Lower lobe of right lung (tissue), 2 donors: Measurements from ENCODE around the gene SLK. TPM values are rescaled to one million over a fixed set of nuclear protein-coding genes. Genes with fewer than 3 reads are reported as not detected.

Experiments
- ATAC-seq, 2 donors: fragments of 200-7000 bp; cut with Tn5 transposase; one replicate each; pipeline ENCODE4 v1.9.1; 2020 to 2022; ENCODE audit warnings: mild to moderate bottlenecking in 2 of 2, moderate library complexity in 2 of 2
- DNase-seq: peaks from one replicate; pipeline ENCODE4 v3.0.0-alpha.2; 2020
- H3K27ac ChIP-seq: fragments of 200-600 bp; one replicate; pipeline ENCODE4 v1.8.0; 2022
- H3K27me3 ChIP-seq: fragments of 200-600 bp; one replicate; pipeline ENCODE4 v1.8.0; 2022; ENCODE audit warnings: low read depth
- H3K36me3 ChIP-seq: fragments of 200-600 bp; one replicate; pipeline ENCODE4 v1.8.0; 2022; ENCODE audit warnings: mild to moderate bottlenecking
- H3K4me1 ChIP-seq: fragments of 200-600 bp; one replicate; pipeline ENCODE4 v1.8.0; 2022
- H3K4me3 ChIP-seq: fragments of 200-600 bp; one replicate; pipeline ENCODE4 v1.8.0; 2022; ENCODE audit warnings: mild to moderate bottlenecking
- H3K9me3 ChIP-seq: fragments of 200-600 bp; one replicate; pipeline ENCODE4 v1.8.0; 2022
- CTCF ChIP-seq: fragments of 200-600 bp; IDR thresholded peaks from one replicate; pipeline ENCODE4 v1.8.0; 2022; ENCODE audit warnings: antibody characterized with exemption, mild to moderate bottlenecking
- intact Hi-C: fragments of 100-400 bp; cut with DNase I; formaldehyde crosslinking; loops from one replicate; pipeline ENCODE4 v1.11.0; 2022
- total RNA-seq: library from RNA; stranded (reverse); fragmentation: NEBNext Ultra II Directional; extraction: Animal tissue kit (Norgen Biotek cat#: 25700); gene quantifications from one replicate; pipeline ENCODE4 v1.2.1, GENCODE V29; 2021
- donor health status: DM: no; HTN: yes; CAD: no; lungs with severe emphysema.

SLK gene
- total RNA-seq, 1 donor from 2014 or later = 45.5 TPM

GRCh38 chr10:103990121-103990520 is 23.2 kb downstream of the SLK start:
- no peak for DNase-seq
- no peak for TF ChIP-seq CTCF

GRCh38 chr10:103990531-103990930 is 23.6 kb downstream of the SLK start:
- ATAC-seq (no peak), DNase-seq (no peak)
- no peak overlapping the region for H3K4me3 ChIP-seq
- no peak for TF ChIP-seq CTCF
- no peaks in the 10 kb centered on the region for H3K9me3 ChIP-seq
- peaks cover 28% of the 10 kb centered on the region for H3K36me3 ChIP-seq
- peaks cover 19% of the 10 kb centered on the region for H3K4me1 ChIP-seq
- no peaks in the 10 kb centered on the region for H3K27me3 ChIP-seq
- intact Hi-C loops = no loop called here
- no peak overlapping the region for H3K27ac ChIP-seq

More at GRCh38 chr10:103990121-103990520, 23.2 kb downstream of the SLK start:
- Histone ChIP-seq H3K9me3 (no peaks in the 10 kb centered on the region), H3K27ac (no peak overlapping the region), H3K27me3 (no peaks in the 10 kb centered on the region), H3K36me3 (peaks cover 28% of the 10 kb centered on the region), H3K4me3 (no peak overlapping the region), H3K4me1 (peaks cover 21% of the 10 kb centered on the region)
- intact Hi-C loops = no loop called here
- ATAC-seq = no peak

- no peaks in the 10 kb centered on the region for H3K9me3 ChIP-seq
- no peaks in the 10 kb centered on the region for H3K27me3 ChIP-seq
- no peak overlapping the region for H3K27ac ChIP-seq
- H3K4me3 ChIP-seq = no peak overlapping the region
- intact Hi-C loops = no loop called here
- DNase-seq (no peak), ATAC-seq (no peak)
- H3K4me1 ChIP-seq = peaks cover 13% of the 10 kb centered on the region
- H3K36me3 ChIP-seq = peaks cover 29% of the 10 kb centered on the region
- no peak for TF ChIP-seq CTCF
Measured at GRCh38 chr10:103991393-103992128, 24.6 kb downstream of the SLK start.

- intact Hi-C loops = no loop called here
- Histone ChIP-seq H3K27me3 (no peaks in the 10 kb centered on the region), H3K4me1 (no peaks in the 10 kb centered on the region), H3K4me3 (no peak overlapping the region), H3K27ac (no peak overlapping the region), H3K36me3 (peaks cover 61% of the 10 kb centered on the region), H3K9me3 (no peaks in the 10 kb centered on the region)
- DNase-seq (no peak), ATAC-seq (no peak)
- TF ChIP-seq CTCF = no peak
Measured at GRCh38 chr10:103995134-103995533, 28.2 kb downstream of the SLK start.

- ATAC-seq = no peak
- Histone ChIP-seq H3K27me3 (no peaks in the 10 kb centered on the region), H3K9me3 (no peaks in the 10 kb centered on the region), H3K27ac (no peak overlapping the region), H3K4me3 (no peak overlapping the region), H3K36me3 (peaks cover 73% of the 10 kb centered on the region), H3K4me1 (no peaks in the 10 kb centered on the region)
- no peak for DNase-seq
- TF ChIP-seq CTCF = no peak
- intact Hi-C loops = no loop called here
Measured at GRCh38 chr10:103998805-103999204, 31.9 kb downstream of the SLK start.
